ENCODE data around the gene SLC24A1.

Gene SLC24A1

DNA sequence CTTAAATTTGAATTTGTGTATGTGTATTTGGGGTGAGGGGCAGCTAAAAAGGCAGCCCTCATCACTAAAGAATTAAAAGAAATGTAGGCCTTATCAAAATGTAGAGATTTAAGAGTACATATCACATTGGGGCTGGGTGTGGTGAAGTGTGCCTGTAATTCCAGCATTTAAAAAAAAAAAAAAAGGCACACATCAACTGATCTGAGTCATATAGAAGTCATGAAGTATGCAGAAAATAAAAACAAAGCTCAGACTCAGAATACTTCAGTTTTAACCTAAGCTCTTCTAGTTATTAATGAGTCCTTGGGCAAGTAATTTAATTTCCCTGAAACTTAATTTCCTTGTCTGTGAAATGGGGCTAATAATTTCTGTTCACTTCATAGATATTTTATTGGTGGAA, 31.6 kb downstream of the SLC24A1 start:
- TF ChIP-seq, protein P1, sequence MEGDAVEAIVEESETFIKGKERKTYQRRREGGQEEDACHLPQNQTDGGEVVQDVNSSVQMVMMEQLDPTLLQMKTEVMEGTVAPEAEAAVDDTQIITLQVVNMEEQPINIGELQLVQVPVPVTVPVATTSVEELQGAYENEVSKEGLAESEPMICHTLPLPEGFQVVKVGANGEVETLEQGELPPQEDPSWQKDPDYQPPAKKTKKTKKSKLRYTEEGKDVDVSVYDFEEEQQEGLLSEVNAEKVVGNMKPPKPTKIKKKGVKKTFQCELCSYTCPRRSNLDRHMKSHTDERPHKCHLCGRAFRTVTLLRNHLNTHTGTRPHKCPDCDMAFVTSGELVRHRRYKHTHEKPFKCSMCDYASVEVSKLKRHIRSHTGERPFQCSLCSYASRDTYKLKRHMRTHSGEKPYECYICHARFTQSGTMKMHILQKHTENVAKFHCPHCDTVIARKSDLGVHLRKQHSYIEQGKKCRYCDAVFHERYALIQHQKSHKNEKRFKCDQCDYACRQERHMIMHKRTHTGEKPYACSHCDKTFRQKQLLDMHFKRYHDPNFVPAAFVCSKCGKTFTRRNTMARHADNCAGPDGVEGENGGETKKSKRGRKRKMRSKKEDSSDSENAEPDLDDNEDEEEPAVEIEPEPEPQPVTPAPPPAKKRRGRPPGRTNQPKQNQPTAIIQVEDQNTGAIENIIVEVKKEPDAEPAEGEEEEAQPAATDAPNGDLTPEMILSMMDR (IDR thresholded peaks at IDR 0.05; ENCODE audit: low read depth, low read length), result no peak
- H3K4me3 ChIP-seq (ENCODE audit: low read depth, low read length), result no peak overlapping the region

DNA sequence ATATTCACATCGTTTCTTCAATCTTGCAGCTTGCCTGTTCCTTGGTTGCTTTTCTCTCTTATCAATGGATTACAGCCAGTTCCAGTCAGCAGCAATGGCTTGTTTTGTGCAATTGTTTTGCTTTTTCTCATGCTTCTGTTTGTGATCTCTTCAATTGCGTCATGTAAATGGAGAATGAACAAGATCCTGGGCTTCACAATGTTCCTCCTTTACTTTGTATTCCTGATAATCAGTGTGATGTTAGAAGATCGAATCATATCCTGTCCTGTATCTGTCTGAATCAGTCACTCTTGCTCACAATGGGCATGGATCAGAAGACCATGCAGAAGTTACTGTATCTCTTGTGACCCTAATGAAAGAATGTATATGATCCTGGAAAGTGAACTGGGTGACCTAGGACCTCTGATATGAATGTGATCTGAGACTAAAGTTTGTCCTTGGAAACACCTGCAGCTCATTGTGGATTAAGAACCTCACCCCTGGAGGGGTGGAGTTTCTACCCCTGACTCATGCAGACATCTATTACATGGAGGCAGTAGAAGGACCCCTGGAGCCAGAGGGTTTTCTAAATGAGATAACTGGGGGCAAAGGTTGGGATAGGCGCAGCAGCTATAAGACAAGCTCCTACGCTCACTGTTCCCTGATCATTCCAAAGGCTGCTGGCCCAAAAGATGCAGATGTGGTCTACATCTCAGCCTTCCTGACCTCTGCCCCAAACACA, 32.2 kb downstream of the SLC24A1 start:
- TF ChIP-seq, protein P1 (IDR thresholded peaks at IDR 0.05; ENCODE audit: low read depth, low read length), result no peak
- H3K4me3 ChIP-seq (ENCODE audit: low read depth, low read length), result no peak overlapping the region

DNA sequence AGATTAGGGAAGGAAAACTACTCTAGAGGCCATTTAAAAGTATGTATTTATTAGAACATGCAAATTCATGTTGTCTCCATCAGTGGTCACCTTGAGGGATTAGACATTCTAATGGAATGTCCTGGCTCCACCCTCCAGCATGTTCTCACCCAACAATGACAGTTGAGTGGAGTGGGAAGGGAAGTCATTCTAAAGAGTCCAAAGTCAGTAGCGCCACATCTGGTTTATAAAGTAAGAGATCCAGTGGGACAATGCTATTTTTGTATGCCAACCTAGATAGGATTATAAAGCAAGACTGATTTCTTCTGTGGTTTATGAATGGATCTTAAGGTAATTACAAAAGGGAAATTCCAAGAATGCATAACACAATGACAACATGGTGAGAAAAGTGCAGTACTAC, 33.3 kb downstream of the SLC24A1 start:
- TF ChIP-seq, protein P1 (IDR thresholded peaks at IDR 0.05; ENCODE audit: low read depth, low read length), result no peak
- no peak overlapping the region for H3K4me3 ChIP-seq (ENCODE audit: low read depth, low read length)

DNA sequence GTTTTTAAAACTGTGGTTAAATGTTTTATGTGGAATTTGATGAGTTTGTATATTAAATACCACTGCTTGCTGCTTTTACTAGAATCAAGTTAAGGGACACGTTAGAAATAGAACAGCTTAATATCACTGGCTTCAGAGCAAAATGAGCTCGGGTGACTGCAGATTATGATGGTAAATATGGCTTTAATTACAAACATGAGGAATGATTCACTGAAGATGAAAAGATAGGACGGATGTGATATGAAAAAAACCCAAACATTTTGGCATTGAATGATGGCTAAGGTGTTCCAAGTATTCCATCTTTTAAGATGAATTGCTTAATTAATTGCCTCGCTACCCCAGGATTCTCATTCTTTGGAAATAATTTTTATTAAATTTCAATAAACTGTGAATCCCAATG, 33.7 kb downstream of the SLC24A1 start:
- TF ChIP-seq, protein P1 (IDR thresholded peaks at IDR 0.05; ENCODE audit: low read depth, low read length), result no peak
- H3K4me3 ChIP-seq (ENCODE audit: low read depth, low read length), result no peak overlapping the region

DNA sequence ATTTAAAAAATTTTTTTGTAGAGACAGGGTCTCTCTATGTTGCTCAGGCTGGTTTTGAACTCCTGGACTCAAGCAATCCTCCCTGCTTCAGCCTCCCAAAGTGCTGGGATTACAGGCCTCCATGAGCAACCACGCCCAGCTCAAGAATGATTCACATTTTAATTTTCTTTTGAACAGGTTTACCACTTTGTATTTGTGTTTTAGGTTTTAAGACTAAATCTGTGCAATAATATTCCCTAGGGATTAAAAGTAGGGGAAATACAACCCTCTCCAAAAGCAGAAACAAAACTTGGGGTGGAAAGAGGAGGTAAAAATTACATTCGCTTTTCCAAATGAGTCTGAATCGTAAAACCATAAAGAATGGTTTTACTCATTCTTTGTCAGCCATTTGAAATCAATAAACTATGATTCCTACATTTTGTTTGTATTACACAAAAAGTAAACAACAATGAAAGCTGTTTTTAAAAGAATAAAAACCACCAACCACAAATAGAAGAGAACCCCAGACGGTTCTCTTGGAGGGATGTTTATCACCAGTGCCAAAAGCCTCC, 37.8 kb downstream of the SLC24A1 start:
- no peak overlapping the region for H3K4me3 ChIP-seq (ENCODE audit: low read depth, low read length)
- TF ChIP-seq, protein P1 (IDR thresholded peaks at IDR 0.05; ENCODE audit: low read depth, low read length), result no peak

DNA sequence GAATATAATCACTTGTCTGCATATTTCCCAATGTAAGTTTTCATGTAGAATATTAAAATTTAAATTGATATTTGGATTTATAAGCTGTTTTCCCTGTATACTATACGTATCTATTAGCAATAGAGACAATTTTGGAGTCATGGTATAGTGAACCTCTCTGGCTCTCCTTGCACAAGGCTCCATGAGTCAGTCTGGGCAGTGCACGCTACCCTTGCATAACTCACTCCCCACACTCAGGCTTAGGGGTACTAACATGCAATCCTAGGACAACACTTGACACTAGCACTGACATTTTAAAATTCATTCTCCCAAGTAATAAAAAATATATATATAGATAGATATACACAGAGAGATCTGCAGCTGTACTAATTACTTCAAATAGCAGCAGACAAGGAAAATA, 39.2 kb downstream of the SLC24A1 start:
- H3K4me3 ChIP-seq (ENCODE audit: low read depth, low read length), result no peak overlapping the region
- TF ChIP-seq, protein P1 (IDR thresholded peaks at IDR 0.05; ENCODE audit: low read depth, low read length), result no peak

DNA sequence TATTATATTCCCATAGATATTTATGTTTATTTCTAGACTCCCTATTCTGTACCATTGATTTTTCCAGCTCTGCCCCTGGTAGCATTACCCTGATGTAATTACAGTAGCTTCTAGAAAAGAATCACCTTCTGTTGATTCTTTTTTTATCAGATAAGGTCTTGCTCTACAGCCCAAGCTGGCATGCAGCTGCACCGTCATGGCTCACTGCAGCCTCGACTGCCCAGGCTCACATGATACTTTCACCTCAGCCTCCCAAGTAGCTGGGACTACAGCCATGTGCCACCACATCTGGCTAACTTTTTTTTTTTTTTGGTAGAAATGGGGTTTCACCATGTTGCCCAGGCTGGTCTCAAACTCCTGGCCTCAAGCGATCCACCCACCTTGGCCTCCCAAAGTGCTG, 41.8 kb downstream of the SLC24A1 start:
- TF ChIP-seq, protein P1 (IDR thresholded peaks at IDR 0.05; ENCODE audit: low read depth, low read length), result no peak
- no peak overlapping the region for H3K4me3 ChIP-seq (ENCODE audit: low read depth, low read length)
